Fibroblast of the conjunctiva (primary cell): Measurements from ENCODE around the gene HIGD2A.
A peak's percentile ranks its signal among the peaks of the same experiment; 100 is the strongest.
"Not testable (repeated sequence)": the region's sequence is repeated elsewhere in the genome, so short reads cannot be mapped to it uniquely, and the experiment has no call there.

Experiments used
- DNase-seq: peaks from one replicate; pipeline ENCODE4 v3.0.0-alpha.2; 2010; ENCODE audit warnings: low read depth

Gene HIGD2A

DNA sequence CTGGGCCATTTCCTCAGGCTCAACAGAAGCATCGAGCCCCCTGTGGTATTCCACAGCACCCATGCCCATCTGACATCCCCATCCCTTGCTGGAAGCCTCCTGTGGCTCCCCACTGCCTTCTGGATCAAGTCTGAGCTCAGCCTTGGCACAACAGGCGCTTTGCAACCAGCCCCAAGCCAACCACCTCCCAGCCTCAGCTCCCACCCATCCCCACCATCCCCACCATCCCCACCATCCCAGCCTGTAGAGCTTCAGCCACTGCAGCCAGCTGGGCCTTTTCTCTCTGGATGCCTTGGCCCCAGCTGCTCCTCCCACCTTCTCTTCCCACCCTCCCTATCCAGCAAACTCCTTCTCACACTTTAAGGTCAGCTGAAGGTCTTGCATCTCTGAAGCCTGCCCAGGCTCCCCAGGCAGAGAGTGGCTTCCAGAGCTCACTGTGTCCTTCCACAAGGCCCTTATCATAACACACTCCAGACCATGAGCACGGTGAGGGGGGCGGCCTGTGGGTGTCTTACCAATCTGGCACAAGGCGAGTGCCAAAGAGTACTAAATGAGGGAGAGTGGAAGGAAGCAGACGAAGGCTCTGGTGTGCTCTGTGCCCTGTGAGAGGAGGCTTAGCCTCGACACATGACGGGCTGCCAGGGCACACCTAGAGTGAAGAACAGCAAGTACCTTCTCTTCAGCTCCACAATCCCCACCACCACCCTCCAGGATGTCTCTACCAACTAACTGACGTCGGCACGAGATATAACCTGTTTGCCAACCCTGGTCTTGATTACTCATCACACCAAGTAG lies 6.5 kb downstream of the HIGD2A start:
- no peak for DNase-seq

DNA sequence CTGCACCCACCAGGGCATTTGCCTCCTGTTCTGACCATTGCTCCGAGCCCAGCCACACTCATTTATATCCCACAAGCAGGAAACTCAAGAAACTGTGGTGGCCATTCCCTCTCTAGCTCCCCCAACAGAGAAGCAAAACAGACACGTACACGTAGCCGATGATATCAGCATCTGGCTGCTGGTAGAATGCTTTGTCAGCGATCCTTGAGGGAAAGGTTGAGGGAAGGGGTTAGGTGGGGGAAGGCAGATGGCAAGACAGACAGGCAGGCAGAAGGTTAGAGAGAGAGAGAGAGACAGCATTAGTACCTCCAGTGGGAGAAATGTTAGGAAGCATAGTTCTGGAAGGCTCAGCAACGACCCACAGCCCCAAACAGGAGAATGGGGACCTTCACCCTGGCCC lies 7.8 kb downstream of the HIGD2A start:
- no peak for DNase-seq

DNA sequence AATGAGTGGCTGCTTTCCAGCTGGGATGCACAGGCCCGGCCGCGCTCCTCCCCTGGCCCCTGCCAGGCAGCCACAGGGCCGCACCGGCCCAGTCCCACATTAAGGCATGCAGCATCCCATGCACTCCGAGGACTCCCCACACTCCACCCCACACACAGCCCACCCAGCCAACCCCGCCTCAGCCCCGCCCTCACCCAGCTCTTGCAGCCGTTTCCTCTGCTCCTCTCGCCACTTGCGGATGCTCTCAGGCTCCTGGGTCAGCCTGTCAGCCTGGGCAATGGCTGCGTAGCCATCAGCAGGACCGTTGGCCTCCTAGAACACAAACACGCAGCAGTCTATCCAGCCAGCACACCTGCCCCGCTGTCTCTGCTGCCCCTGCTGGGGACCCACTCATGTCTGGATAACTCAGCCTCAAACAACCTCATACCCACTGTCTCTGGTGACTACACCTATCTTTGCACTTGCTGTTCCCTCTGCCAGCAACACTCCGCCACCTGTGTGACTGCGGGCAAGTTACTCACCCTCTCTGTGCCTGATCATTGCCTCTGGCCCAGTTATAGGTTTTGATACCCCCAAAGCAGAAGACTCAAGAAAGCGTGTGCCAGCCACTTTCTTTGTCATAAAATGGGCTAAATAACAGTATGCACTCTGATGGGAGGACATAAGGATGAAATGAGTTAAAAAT lies 9.3 kb downstream of the HIGD2A start:
- no peak for DNase-seq

DNA sequence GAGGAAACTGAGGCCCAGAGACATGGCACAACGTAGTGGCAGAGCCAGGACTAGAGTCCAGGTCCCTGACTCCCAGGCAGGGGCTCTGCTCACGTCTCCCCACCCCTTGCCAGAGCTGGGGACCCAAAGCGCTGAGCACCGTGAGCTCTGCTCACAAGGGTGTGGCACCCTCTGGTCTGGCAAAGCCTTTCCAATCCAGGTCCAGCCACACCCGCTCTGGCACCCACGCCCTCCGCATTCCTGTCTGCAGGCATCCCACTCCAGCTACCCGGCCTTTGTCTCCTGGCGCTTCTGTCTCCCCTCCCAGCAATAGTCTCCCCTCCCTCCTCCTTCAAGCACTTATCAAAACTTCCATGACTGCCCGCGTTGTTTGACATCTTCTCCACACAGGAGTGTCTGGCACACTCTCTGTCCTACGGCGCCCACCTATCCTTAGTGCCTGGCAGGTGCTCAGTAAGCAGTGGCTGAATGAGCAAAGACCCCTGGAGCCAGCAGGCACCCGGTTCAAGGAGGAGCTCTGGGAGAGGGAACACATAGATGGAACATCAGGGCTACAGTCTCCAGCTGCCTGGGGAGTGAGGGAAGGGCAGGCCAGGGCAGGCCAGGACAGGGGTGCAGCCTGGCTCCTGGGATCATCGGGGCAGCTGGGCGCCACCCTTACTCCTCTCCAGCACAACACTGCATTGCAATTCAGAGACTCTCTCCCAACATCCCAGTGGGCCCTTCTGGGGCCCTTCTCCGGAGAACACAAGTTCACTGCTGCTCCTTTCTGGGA lies 12.0 kb downstream of the HIGD2A start:
- DNase-seq, result no peak

DNA sequence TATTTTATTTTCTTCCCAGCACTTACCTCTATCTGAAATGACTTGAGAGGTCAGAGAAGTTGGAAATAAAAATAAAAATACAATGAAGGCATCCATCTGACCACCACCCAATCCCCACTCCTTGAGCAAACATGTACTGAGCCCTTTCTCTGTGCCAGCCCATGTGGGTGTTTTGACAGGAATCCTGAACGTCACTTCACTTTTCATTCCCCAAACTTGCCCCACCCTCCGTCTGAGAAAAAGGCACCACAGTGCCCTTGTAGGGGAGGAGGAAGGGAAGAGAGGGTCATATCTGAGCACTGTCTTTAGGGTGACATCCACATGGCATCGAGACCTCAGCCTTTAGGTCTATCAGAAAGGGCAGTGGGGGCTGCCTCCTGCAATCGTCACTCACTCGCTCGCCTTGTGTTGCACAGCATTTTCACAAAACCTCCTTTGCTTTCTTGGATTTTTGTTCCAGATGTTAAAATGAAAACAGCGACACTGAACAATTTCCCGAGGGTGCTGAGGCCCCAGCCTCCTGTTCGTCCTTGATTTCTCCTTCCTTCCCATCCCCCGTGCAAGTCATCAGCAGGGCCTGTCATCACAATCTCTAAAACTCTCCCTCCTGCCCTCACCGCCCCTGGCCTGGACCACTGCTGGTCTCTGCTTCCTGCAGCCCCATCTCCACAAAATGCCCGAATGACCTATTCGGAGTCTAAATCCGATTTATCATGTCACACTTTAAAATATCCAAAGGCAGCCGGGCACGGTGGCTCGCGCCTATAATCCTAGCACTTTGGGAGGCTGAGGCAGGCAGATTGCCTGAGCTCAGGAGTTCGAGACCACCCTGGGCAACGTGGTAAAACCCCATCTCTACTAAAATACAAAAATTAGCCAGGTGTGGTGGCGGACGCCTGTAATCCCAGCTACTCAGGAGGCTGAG lies 13.0 kb downstream of the HIGD2A start:
- no peak for DNase-seq

DNA sequence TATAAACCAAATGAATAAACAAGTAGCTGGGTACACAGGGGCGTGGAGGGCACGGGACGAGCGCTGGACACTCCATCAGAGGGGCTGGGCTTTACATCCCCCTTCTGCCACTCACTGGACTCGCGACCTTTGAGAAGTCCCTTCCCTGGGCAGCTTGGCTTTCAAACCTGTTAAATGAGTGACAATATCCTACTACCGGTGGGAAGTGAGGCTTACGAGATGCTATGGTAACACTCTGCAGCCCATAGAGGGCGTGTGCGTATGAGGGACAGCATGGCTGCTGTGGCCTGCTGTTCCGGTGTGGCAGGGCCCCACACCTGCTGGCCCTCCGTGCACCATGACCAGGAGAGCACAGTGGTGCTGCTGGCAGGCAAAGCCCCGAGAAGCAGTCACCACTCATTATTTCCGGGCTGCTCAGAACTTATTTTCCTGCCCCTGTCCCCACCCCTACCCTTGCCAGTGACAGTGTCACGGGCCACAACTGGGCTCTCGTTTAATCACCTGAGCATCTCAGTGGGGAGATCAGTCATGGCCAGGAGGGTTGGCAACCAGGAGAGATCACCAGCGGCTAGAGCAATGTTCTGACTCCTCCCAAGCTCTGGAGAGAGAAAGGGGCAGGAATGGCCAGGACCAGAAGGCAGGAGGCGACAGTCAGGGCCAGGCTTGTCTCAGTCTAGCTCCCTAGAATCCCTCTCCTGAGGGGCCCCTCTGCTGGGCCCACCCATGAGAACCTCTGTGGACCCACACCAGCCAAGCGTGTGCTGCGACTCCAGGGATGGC lies 17.3 kb downstream of the HIGD2A start:
- no peak for DNase-seq

DNA sequence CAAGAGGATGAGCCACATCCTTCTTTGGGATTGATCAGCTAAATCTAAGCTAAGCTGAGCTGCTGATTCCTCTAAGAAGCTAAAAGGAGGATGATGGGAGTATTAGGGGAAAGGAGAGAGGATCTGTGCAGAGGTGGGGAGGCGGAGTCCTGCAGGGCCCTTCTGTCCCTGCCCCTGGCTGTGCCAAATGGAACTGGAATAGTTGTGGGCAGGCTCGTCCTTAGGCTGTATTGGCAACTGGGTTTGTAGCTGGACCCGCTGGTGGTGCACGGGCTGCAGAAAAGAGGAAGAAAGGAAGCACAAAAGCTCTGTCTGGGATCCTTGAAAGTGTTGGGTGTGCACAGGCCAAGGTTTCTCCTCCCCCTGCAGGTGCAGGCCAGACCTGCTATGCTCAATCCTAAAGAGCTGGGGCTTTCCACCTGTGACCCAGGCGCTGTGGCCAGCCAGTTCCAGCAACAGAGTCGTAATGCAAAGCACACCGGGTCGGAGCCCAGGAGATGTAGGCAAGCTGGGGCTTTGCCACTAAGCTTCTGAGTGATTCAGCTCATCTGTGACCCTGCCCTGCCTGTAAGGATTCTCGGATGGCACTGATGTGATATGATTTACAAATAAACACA lies 18.0 kb downstream of the HIGD2A start:
- DNase-seq, result no peak

DNA sequence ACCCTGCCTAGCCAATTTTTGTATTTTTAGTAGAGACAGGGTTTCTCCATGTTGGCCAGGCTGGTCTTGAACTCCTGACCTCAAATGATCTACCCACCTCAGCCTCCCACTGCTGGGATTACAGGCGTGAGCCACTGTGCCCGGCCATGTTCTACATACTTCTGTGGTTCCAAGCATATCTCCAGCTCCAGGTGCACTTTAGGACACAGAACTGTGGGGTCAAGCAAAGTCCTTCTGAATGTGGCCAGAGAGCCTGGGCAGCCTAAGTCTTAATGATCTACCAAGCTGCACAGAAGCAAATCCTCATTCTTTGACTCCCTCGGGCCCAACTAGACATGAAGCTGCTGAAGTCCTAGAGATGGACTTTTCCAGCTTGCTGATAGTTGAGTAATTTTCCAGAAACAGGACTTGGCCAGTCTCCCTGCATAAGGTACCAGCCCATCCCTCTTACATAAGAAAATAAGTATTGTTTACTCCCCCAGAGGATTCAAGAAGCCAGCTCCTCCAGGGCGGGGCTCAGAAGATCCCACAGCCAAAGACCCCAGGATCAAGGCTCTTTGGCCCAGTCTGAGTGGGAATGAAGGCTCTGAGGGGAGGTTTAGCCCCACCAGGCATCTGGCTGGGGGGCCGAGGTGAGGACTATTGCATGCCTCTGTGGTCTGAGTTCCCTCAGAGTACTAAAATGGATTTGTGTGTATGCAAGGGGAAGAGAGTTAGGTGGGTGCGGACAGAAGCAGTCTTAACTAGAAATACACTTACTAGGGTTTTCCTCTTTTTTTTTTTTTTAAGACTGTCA lies 19.1 kb downstream of the HIGD2A start:
- DNase-seq, result peak; percentile 43

DNA sequence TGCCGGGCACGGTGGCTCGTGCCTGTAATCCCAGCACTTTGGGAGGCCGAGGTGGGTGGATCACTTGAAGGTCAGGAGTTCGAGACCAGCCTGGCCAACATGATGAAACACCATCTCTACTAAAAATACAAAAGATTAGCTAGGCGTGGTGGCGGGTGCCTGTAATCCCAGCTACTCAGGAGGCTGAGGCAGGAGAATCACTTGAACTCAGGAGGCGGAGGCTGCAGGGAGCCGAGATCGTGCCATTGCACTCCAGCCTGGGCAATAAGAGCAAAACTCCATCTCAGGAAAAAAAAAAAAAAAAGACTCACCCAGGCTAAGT lies 19.7 kb downstream of the HIGD2A start:
- DNase-seq, result not testable (repeated sequence)

DNA sequence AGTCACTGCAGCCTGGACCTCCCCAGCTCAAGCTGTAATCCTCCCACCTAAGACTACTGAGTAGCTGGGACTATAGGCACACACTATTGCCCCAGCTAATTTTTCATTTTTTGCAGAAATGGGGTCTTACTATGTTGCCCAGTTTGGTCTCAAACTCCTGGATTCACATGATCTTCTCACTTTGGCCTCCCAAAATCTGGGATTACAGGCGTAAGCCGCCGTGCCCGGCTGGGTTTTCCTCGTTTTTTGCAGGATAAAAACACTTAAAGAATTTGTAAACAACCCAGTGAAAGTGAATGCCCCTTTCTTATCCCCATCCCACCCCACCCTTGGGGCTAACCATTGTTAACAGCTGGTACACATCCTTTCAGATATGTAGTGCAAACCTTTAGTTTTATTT lies 20.0 kb downstream of the HIGD2A start:
- DNase-seq, result no peak

DNA sequence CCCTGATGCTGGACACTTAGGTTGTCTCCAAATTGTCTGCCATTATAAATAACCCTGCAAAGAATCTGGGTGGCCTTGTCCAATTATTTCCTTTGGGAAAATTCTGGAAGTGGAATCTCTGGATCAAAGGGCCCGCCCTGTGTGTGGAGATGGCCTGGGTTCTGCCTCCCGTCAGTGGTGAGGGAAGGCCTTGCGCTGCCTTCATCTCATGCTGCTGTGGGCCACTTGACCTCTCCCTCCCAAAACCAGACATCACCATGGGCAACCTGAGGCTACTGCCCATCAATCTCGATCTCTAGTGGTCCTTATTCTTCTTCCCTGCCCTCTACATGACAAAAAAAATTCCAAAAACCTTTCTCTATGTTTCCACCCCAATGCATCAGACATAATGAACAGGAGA lies 21.2 kb downstream of the HIGD2A start:
- no peak for DNase-seq

DNA sequence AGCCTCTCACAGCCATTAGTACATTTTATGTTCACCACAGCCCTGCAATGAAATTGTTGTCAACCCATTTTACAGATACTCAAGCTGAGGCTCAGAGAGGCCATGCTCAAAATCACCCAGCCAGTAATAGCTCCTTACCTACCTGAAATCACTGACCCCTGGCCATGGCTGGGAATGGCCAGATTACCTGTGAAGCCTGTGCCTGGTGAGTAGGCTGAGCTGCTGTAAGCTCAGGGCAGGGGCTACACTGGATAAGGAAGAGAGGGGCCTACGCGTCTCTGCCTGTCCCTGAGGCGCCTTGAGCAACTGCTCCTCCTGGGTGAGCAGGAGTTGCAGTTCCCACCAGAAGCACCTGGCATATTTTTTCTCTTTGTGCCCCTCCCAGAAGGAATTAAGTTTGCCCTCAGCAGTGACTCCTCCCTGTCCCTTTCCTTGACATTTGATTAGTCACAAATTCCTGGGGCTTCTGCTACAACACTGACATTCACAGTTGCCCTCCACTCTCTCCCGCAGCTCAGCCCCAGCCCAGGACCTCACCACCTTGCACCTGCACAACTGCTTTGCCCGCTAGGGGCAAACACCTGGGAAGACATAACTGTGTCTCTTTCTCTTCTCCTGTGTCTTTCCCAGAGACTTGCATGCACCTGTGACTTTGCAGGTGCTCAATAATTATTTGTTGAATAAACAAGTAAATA lies 22.1 kb downstream of the HIGD2A start:
- no peak for DNase-seq

DNA sequence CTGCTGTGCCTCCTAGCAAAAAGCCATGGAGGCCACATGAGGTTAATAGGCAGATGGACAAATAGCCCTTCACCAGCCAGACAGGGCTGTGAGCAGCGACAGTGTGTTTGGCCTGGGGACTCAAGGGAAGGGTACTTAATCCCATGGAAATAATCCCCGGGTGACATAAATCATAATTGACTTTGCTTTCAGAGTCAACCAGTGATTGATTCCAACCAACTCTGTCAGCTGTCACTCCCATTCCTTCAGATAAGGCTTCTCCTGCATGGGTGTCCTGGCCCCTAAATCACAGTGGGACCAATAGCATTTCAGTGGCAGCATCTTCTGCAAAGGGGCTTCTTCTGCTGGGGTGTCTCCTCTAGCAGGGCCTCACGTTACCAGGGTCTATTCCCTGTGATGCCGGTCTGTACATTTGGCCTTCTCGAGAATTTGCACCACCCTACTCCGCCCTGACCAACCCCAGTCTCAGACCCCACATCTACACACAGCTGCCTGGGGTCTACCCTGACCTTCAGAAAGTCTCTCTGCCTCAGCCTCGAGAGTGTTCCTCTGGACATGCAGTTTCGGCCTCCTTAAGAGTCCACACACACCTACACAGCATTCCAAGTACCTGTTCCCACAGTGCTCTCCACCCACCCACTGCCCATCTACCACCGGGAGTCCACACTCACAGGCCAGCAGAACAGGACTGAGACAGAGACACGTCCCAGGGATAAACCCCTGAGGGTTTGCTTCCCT lies 24.1 kb downstream of the HIGD2A start:
- no peak for DNase-seq

DNA sequence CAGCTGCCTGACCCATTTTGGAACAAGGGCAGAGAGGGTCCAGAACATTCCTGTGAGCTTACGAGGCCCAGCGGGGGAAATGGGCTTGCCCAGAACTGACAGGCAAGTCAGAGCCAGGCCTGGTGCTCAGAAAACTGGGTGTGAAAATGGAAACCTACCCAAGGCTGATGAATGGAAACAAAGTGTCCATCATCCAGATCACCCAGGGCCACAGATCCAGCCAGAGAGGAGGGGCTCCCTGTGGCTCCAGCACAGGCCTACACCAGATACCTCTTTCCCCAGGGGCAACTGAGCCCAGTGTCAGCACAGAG lies 24.7 kb downstream of the HIGD2A start:
- no peak for DNase-seq

DNA sequence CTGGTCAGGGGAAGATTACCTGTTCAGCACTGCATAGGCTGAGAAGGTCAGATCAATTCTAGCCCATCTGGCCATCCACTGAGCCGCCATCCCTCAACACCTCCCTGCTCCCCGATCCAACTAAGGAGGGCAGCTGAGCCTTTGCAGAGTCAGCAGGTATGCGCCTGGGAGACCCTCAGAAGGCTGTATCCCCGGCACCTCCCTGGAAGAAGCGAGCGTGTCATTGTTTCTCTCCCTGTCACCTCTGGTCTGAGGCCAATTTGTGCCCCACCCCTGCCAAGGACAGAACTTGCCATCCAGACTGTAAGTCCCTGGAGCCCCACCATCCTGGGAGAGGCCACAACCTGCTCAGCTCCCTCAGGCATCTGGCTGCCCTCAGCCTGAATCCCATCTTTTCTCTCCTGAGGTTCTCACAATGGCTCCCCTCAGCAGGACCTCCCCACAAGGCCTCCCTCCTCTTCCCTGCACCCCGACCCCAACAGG lies 25.2 kb downstream of the HIGD2A start:
- no peak for DNase-seq

DNA sequence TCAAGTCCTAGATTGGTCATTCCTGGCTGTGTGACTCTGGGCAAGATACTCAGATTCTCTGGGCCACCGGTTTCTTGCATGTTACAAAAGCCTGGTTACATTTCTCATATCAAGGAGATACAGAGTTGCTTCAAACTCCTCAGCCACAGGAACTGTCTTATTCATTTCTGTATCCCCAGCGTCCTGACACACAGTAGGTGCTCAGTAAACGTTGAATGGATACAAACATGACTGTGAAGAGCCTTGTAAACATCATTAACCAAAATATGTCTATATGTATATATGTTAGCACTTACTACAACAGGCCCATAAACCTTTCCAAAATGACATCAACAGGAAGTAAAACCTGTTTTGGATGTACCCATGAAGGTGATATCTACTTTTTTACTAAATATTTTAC lies 26.2 kb downstream of the HIGD2A start:
- DNase-seq, result no peak

DNA sequence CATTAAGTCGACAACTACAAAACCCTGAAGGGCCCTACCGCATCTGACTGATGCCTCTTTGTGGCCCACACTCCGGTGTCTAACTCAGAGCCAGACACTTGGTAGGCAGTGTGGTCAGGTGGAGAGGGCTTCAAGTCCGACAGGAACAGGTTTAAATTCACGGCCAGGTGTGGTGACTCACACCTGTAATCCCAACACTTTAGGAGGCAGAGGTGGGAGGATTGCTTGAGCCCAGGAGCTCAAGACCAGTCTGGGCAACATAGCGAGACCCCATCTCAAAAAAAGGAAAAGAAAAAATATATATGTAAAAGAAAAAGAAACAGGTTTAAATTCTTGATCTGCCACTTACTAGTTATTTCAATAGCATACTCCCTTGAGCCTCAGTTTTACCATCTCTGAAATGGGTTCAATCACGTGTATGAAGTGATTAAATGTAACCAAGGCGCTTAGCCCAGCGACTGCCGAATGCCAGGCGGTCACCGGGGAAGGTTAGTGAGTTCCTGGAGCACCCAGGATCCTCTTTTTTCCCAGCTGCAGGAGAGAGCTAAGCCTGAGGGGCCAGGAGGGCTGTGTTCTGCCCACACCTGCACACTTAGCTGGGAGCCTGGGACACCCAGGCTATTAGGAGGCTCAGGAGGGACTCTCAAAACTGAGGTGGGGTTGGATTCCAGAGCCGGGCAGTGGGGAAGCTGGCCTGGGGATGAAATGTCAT lies 26.8 kb downstream of the HIGD2A start:
- no peak for DNase-seq
